MM.1S (cell line): ENCODE measurements around the gene SLC19A2.

ENCODE experiments used
- DNase-seq: peaks from one replicate; pipeline ENCODE4 v3.0.0-alpha.2; 2015
- H2AFZ ChIP-seq: fragments of 300-600 bp; sonication (generic); 2 replicates; pipeline ENCODE4 v1.6.0; 2016; ENCODE audit warnings: antibody characterized with exemption, low read length
- H3F3A ChIP-seq: fragments of 300-600 bp; sonication (generic); 2 replicates; pipeline ENCODE4 v1.6.1; 2016; ENCODE audit warnings: mild to moderate bottlenecking, antibody characterized with exemption, low read length, moderate library complexity, mixed read lengths; ENCODE audit not compliant: insufficient read depth
- H3K27ac ChIP-seq: fragments of 300-600 bp; sonication (generic); 2 replicates; pipeline ENCODE4 v1.5.1; 2016; ENCODE audit warnings: mild to moderate bottlenecking, low read length
- H3K27me3 ChIP-seq: fragments of 300-600 bp; sonication (generic); replicated peaks from 2 replicates; pipeline ENCODE4 v1.6.0; 2016; ENCODE audit warnings: low read length; ENCODE audit not compliant: insufficient read depth
- H3K36me3 ChIP-seq: fragments of 300-600 bp; sonication (generic); replicated peaks from 2 replicates; pipeline ENCODE4 v1.6.1; 2016; ENCODE audit warnings: mild to moderate bottlenecking, low read length, mixed read lengths; ENCODE audit not compliant: insufficient read depth
- H3K4me1 ChIP-seq: fragments of 300-600 bp; sonication (generic); 2 replicates; pipeline ENCODE4 v1.6.1; 2016; ENCODE audit warnings: low read length, mixed read lengths
- H3K4me2 ChIP-seq: fragments of 300-600 bp; sonication (generic); 2 replicates; pipeline ENCODE4 v1.6.0; 2016; ENCODE audit warnings: low read depth, low read length
- H3K4me3 ChIP-seq: fragments of 300-600 bp; sonication (generic); 2 replicates; pipeline ENCODE4 v1.5.1; 2016; ENCODE audit warnings: low read length, mixed read lengths
- H3K79me2 ChIP-seq: fragments of 300-600 bp; sonication (generic); 2 replicates; pipeline ENCODE4 v1.6.1; 2016; ENCODE audit warnings: mixed run types, low read length, mixed read lengths
- H3K9ac ChIP-seq: fragments of 300-600 bp; sonication (generic); 2 replicates; pipeline ENCODE4 v1.6.1; 2016; ENCODE audit warnings: low read length, mixed read lengths
- H3K9me2 ChIP-seq: fragments of 300-600 bp; sonication (generic); replicated peaks from 2 replicates; pipeline ENCODE4 v1.6.1; 2016; ENCODE audit warnings: mild to moderate bottlenecking, low read length, mixed read lengths; ENCODE audit not compliant: insufficient read depth
- H3K9me3 ChIP-seq: fragments of 300-600 bp; sonication (generic); replicated peaks from 2 replicates; pipeline ENCODE4 v1.6.1; 2016; ENCODE audit warnings: mild to moderate bottlenecking, low read length, mixed read lengths; ENCODE audit not compliant: insufficient read depth
- H4K20me1 ChIP-seq: fragments of 300-600 bp; sonication (generic); 2 replicates; pipeline ENCODE4 v1.6.1; 2016; ENCODE audit warnings: mild to moderate bottlenecking, low read length, moderate library complexity, mixed read lengths; ENCODE audit not compliant: insufficient read depth
- EZH2 ChIP-seq: fragments of 300-600 bp; sonication (generic); optimal IDR thresholded peaks from 2 replicates; pipeline ENCODE3; 2017; ENCODE audit warnings: low read depth, mild to moderate bottlenecking, antibody characterized with exemption, low read length, mixed read lengths
- EZH2phosphoT487 ChIP-seq: fragments of 300-600 bp; sonication (generic); IDR thresholded peaks from 2 replicates; pipeline ENCODE4 v1.6.1; 2018; ENCODE audit warnings: antibody characterized with exemption, low read length
- TF ChIP-seq, protein P1 (sequence below): fragments of 300-600 bp; sonication (generic); IDR thresholded peaks from 2 replicates; pipeline ENCODE4 v1.5.1; 2016; ENCODE audit warnings: antibody characterized with exemption, low read length, mixed read lengths

The SLC19A2 gene

DNA sequence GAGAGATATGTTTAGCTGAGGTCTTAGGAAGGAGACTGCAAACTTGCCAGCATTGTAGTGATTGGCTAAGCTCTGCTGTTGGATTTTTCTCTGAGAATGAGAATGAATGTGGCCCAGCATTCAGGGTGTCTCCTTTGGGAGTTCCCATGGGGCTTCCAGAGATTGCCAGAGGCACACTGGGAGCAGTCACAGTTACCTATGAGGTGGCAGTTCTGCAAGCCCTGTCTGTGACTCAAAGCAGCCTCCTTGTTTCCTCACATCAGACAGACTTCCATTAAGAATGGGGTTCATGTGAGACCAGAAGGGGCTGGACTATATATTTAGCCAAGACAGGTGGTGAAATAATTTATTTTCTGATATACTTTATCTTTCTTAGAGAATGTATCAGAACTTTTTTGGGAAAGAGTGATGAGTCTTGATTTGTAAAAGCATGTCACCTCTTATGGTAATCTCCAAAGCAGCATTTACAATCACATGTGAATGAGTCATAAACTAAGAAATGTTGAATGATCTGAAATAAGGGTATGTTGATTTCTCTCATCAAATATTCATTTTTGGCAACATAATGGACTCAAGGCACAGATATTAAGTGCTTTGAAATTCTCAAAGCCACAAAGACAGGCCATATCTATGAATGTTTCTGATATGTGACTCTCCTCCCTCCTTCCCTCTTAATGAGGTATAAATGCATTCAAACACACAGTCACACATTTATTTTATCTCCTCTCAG lies 9.5 kb upstream of the SLC19A2 start:
- Histone ChIP-seq H3K9ac (no peak overlapping the region), H3K27ac (no peak overlapping the region)
- DNase-seq: no peak

DNA sequence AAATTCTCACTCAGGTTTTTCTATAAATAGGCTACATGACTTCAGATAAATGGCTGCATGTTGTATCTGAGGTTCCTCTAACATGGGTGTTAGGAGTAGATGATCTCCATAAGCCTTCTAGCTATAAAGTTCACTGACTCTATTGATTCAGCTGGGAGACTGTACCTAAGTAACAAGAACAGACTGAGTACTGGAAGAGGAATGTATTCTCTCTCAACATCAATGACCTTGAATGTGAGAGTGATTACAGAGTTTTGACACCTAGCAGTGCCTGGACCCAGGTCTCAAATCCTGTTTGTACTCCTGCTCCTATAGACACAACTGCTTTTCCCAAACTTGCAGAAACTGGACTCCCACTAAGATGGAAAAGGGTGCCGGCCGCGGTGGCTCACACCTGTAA lies 8.6 kb upstream of the SLC19A2 start:
- Histone ChIP-seq H3K4me2 (no peak overlapping the region), H3K9ac (no peak overlapping the region), H2AFZ (no peak overlapping the region), H3K27me3 (no peaks in the 10 kb centered on the region), H3K79me2 (no peaks in the 10 kb centered on the region), H3K4me1 (no peaks in the 10 kb centered on the region), H3F3A (no peaks in the 10 kb centered on the region), H3K4me3 (no peak overlapping the region), H4K20me1 (no peaks in the 10 kb centered on the region), H3K9me2 (no peaks in the 10 kb centered on the region), H3K27ac (no peak overlapping the region), H3K36me3 (no peaks in the 10 kb centered on the region), H3K9me3 (no peaks in the 10 kb centered on the region)
- TF ChIP-seq, protein P1, sequence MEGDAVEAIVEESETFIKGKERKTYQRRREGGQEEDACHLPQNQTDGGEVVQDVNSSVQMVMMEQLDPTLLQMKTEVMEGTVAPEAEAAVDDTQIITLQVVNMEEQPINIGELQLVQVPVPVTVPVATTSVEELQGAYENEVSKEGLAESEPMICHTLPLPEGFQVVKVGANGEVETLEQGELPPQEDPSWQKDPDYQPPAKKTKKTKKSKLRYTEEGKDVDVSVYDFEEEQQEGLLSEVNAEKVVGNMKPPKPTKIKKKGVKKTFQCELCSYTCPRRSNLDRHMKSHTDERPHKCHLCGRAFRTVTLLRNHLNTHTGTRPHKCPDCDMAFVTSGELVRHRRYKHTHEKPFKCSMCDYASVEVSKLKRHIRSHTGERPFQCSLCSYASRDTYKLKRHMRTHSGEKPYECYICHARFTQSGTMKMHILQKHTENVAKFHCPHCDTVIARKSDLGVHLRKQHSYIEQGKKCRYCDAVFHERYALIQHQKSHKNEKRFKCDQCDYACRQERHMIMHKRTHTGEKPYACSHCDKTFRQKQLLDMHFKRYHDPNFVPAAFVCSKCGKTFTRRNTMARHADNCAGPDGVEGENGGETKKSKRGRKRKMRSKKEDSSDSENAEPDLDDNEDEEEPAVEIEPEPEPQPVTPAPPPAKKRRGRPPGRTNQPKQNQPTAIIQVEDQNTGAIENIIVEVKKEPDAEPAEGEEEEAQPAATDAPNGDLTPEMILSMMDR: no peak
- TF ChIP-seq EZH2phosphoT487 (no peak), EZH2 (no peak)
- no peak for DNase-seq

More for the DNA sequence above, 9.5 kb upstream of the SLC19A2 start:
- TF ChIP-seq, protein P1: no peak
- TF ChIP-seq EZH2: no peak
- no peaks in the 10 kb centered on the region for H3F3A ChIP-seq
- no peaks in the 10 kb centered on the region for H3K4me1 ChIP-seq
- no peaks in the 10 kb centered on the region for H3K9me3 ChIP-seq
- no peaks in the 10 kb centered on the region for H3K79me2 ChIP-seq
- H3K4me3 ChIP-seq: no peak overlapping the region
- H3K4me2 ChIP-seq: no peak overlapping the region
- no peaks in the 10 kb centered on the region for H3K9me2 ChIP-seq
- no peaks in the 10 kb centered on the region for H3K27me3 ChIP-seq
- no peaks in the 10 kb centered on the region for H4K20me1 ChIP-seq
- no peak overlapping the region for H2AFZ ChIP-seq
- no peaks in the 10 kb centered on the region for H3K36me3 ChIP-seq

- H3K9ac ChIP-seq: no peak overlapping the region
- no peaks in the 10 kb centered on the region for H3K9me3 ChIP-seq
- no peaks in the 10 kb centered on the region for H3K36me3 ChIP-seq
- no peaks in the 10 kb centered on the region for H3K9me2 ChIP-seq
- DNase-seq: no peak
- no peak overlapping the region for H3K4me2 ChIP-seq
- H3K27ac ChIP-seq: no peak overlapping the region
- no peaks in the 10 kb centered on the region for H3F3A ChIP-seq
- no peak for TF ChIP-seq EZH2phosphoT487
- TF ChIP-seq, protein P1: no peak
- no peak for TF ChIP-seq EZH2
- H3K27me3 ChIP-seq: no peaks in the 10 kb centered on the region
- H3K4me3 ChIP-seq: no peak overlapping the region
- no peaks in the 10 kb centered on the region for H4K20me1 ChIP-seq
- no peaks in the 10 kb centered on the region for H3K4me1 ChIP-seq
- H2AFZ ChIP-seq: no peak overlapping the region
- H3K79me2 ChIP-seq: no peaks in the 10 kb centered on the region
These were observed 7.5 kb upstream of the SLC19A2 start for GRCh38 chr1:169493251-169493650.
